LoVo (cell line): ENCODE measurements around the gene OR12D2.
"Not testable (repeated sequence)": the region's sequence is repeated elsewhere in the genome, so short reads cannot be mapped to it uniquely, and the experiment has no call there.

Source experiments
- DNase-seq: peaks from one replicate; pipeline ENCODE4 v3.0.0-alpha.2; 2016; ENCODE audit warnings: low spot score

The OR12D2 gene

GRCh38 chr6:29395331-29395730, at the start of gene OR12D2:
Gene OR12D2 (plus strand): TSS chr6:29395631. CDS start chr6:29396700, 1,069 bp downstream.
- no peak for DNase-seq

DNA sequence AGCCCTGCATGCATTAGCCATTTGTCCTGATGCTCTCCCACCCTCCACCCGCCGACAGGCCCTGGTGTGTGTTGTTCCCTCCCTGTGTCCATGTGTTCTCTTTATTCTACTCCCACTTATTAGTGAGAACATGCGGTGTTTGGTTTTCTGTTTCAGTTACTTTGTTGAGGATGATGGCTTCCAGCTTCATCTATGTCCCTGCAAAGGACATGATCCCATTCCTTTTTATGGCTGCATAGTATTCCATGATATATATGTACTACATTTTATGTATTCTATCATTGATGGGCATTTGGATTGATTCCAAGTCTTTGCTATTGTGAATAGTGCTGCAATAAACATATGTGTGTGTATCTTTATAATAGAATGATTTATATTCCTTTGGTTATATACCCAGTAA, 46.1 kb upstream of the OR12D2 start:
- not testable (repeated sequence) for DNase-seq

DNA sequence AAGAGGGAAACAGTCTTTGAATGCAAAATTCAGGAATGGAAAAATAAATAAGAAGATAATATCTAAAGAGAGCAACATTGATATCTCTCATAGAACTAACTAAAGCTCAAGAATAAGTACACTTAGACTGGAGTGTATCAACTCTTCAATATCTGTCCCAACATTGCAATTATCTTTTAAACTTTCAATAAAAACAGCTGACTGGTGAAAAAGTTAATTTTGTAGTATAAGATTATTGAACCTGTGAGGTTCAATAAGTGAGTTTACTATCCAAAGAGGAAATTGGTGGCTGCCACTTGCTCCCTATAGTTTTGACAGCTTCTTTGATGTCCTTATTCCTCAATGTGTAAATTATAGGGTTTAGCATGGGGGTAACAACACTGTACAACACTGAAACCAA, 40.5 kb upstream of the OR12D2 start:
- DNase-seq = no peak

- DNase-seq = no peak
These were observed 39.8 kb upstream of the OR12D2 start for GRCh38 chr6:29355603-29356002.

- DNase-seq = no peak
These were observed 26.7 kb upstream of the OR12D2 start, which contains the start of gene OR5V1 for GRCh38 chr6:29368765-29369164. Gene OR5V1 (minus strand): TSS chr6:29368865. CDS start chr6:29356195, 12,670 bp downstream.

- no peak for DNase-seq
These were observed 20.2 kb upstream of the OR12D2 start, which contains the start of gene OR12D3 for GRCh38 chr6:29375191-29375590. Gene OR12D3 (minus strand): TSS chr6:29375291. CDS start chr6:29375287, 4 bp downstream.

DNA sequence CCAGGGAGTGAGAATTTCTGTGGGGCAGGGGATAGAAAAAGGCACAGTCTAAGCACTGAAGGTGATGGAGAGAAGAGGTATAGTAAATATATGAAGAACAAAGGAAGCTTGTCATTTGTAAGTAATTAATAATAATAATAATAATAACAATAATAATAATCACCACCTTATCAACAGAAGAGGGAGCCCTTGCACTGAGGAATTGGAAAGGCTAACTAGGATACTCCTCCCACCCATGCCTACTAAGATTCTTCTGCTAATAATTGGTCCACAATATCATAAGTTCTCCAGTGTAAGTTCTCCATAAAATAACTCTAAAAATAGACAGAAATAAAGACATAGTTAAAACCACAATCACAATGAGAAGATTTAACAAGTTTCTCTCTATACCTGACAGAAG, 19.4 kb upstream of the OR12D2 start:
- no peak for DNase-seq

DNA sequence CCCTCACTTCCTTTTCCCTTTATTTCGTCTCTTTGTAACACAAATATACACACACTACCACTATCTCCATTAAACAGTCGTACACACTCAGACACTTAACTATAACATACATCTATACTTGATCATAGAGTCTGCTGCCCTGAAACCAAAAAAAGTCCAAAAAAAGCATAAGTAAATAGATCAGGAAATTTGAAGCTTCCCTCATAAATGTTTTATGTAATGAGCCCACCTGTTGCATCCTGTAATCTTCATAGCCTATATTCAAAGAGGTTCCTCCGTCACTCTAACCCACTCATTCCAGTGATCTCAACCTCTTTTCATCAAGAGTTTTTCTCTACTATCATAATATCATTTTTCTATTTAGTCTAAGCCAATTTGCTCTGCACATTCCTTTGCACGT, 6.9 kb upstream of the OR12D2 start:
- DNase-seq = no peak

DNA sequence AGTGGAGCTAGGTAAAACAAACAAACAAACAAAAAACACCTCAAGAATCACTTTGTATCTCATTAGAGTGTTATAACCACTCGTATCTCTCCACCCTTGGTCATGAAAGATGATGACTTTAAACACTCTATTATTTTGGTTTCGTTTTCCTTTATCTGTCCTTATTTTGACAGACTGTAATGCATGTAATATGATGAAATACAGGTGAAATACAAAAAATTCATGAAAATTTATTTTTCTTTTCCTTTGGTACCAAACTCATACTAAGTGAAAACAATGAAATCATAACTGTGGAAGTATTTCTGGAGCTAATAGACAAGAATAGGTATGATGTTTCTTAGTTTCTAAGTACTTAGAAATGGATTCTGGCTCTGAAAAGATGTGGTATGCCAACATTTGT, 4.1 kb downstream of the OR12D2 start:
- DNase-seq = no peak

DNA sequence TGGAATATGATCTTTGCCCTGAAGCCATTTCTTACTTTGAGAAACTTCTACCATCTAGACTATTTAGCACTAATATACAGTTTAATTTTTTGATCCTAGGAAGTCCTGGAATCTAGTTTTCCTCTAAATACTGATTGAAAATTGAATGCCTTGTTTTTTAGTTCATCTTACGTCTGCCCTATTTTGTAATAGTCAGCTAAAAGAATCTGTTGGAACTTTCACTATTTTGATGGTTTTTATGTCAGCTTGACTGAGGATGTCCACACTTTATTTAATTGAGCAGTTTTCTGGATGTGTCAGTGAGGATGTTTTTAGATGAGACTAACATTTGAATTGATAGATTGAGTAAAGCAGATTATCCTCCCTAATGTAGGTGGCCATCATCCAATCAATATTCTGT, 8.4 kb downstream of the OR12D2 start:
- DNase-seq = no peak

DNA sequence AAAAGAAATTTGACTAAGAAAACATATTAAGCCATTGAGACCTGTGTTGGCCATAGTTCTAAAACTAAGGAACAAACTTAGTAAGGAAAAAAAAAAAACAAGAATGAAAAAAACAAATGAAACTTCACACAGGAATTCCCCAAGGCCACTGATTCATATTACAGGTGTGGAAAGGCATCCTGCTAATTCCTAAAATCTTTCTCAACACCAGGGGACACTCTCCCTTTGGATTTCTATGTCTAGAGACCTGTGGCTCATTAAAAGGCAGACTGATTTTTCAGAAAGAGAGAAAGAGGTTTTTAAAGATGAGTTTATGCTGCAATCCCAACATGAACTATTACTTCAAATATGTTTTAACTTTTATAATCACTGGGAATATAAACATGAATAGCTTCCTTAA, 19.2 kb downstream of the OR12D2 start, which contains the start of gene OR12D1:
OR12D1 (plus strand) TSS at position 341 of the 400 bp plus-strand sequence.
- no peak for DNase-seq

DNA sequence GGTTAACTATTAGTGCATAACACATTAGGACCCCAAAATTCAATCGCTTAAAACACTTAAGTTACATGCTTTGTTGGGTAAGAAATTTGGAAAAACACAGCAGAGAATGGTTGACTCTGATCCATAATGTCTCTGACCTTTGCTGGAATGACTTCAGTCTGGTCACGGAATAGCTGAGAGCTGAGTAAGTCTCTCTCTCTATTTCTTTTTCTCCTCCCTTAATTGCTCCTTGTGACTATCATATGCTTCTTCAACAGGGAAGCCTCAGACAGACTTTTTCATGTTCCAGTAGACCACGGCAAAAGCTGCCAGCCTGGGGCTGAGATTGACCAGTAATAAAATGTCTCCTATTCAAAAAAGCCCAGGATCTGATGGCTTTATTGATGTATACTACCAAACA, 24.1 kb downstream of the OR12D2 start:
- no peak for DNase-seq

GRCh38 chr6:29424168-29424567, 28.7 kb downstream of the OR12D2 start:
- no peak for DNase-seq

DNA sequence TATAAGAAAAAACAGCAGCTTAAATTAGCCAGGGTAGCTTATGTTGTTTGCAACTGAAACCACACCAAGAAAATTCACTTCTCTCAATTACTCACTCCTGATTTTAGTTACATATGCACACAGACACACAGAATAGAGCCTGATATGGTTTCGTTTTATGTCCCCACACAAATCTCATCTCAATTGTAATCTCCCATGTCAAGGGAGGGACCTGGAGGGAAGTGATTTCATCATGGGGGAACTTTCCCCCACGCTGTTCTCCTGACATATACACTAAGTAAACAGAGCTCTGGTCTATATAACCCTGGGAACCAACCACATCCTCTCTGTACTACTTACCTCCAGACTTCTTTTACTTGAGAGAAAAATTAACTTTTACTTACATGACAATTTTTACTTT, 29.1 kb downstream of the OR12D2 start:
- no peak for DNase-seq

DNA sequence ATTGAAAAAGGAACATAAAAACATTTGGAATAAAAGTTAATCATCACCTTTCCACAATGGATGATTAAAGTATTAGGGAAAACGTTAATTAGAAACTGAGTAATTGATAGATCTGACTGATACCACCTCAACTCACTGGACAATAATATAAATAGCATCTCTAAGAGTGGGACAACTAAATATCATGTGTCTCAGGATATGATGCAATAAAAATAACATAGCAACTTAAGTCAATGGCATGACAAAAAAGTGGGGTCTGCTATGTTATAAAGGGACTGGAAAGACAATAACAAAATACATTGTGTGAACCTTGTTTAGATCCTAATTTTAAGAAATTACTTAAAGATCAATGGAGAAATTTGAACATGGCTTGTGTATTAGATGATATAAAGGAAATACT, 29.6 kb downstream of the OR12D2 start:
- DNase-seq = no peak

GRCh38 chr6:29426654-29427053, 31.2 kb downstream of the OR12D2 start:
- DNase-seq = no peak

GRCh38 chr6:29436730-29437129, 41.3 kb downstream of the OR12D2 start:
- DNase-seq = not testable (repeated sequence)

- DNase-seq = no peak
These were observed 43.6 kb downstream of the OR12D2 start, which contains the start of gene OR10C1 for GRCh38 chr6:29439006-29439405. Gene OR10C1 (plus strand): TSS chr6:29439306. CDS start chr6:29440016, 710 bp downstream.

- DNase-seq = no peak
These were observed 47.3 kb downstream of the OR12D2 start for GRCh38 chr6:29442719-29443118.

GRCh38 chr6:29444031-29444430, 48.6 kb downstream of the OR12D2 start:
- not testable (repeated sequence) for DNase-seq
